Occipital lobe (tissue), 2 donors: ENCODE data around the gene RIPK4. TPM values are rescaled to one million over a fixed set of nuclear protein-coding genes. Genes with fewer than 3 reads are reported as not detected.
"Not testable (repeated sequence)": the region's sequence is repeated elsewhere in the genome, so short reads cannot be mapped to it uniquely, and the experiment has no call there.

Experiments used
- DNase-seq: peaks from one replicate; lab custom pipeline; 2025; lab: John Stamatoyannopoulos, UW
- total RNA-seq: library from RNA; depleted of rRNA; stranded (reverse); fragments of >200 nt; gene quantifications from one replicate; pipeline ENCODE4 v1.2.3, GENCODE V29; 2014

The RIPK4 gene
- total RNA-seq, 1 donor from 2014 or later: 0.47 TPM

DNA sequence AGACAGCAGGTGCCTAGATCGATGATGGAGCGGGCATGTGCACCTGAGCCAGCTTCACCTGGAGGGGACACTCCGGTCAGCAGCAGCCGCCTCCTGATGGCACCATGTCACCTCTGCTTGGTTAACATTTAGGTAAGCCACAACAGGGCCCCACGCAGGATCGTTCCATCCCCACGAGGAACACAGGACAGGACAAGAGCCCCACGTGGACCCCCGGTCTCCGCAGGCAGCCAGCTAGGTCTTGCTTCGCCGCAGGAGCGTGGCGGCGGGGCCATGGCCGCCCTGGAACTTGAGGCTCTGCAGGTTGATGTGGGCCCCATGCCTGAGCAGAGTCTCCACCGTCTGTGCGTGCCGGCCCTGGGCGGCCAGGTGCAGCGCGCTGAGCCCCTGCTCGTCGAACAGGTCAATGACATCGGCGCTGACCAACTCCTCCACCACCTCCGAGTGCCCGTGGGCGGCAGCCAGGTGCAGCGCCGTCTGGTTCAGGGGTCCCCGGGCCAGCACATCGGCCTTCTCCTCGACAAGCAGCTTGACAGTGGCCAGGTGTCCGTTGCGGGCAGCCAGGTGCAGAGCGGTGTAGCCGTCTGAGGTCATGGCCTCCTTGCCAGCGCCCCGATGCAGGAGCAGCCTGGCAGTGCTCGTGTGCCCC lies 26.1 kb downstream of the RIPK4 start:
- DNase-seq: no peak

- DNase-seq: no peak
Observed at GRCh38 chr21:41739936-41740335, 26.9 kb downstream of the RIPK4 start.

GRCh38 chr21:41739011-41739410 lies 27.8 kb downstream of the RIPK4 start:
- DNase-seq: no peak

- DNase-seq: no peak
Observed at GRCh38 chr21:41737651-41738324, 29.1 kb downstream of the RIPK4 start.

- DNase-seq: no peak
Observed at GRCh38 chr21:41736423-41736822, 30.4 kb downstream of the RIPK4 start.

DNA sequence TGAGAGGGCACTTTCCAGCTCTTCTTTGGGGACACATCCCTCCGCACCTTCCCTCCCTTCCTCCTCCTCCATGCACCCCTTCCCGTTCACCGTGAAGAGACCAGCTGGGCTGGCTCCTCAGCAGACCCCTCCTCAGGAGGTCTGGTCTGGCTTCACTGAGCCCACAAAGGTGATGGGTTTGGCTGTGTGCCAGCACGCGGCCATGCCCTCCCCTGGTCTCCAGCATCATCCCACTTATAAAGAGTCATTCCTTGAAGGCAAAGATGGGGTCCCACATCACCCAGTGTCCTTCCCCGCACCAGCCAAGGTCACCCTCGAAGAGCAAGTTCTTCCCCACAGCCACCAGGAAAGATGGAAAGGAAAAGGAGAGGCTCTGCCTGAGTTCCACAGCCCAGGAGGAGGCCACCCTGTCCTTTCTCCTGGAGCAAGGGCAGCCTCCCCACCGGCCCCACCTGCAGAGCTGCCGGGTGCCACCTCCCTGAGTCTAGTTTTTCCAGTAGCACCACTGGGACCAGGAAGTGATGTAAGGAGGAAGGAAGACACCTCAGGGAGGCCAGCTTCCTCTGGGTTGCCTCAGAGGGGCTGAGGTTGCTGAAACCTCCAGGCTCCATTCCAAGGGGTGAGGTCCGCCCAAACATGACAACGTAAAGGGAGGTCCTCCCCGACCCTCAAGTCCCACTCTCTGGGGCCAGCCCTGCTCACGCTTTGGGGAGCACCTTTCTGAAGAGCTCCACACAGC lies 32.7 kb downstream of the RIPK4 start:
- no peak for DNase-seq

DNA sequence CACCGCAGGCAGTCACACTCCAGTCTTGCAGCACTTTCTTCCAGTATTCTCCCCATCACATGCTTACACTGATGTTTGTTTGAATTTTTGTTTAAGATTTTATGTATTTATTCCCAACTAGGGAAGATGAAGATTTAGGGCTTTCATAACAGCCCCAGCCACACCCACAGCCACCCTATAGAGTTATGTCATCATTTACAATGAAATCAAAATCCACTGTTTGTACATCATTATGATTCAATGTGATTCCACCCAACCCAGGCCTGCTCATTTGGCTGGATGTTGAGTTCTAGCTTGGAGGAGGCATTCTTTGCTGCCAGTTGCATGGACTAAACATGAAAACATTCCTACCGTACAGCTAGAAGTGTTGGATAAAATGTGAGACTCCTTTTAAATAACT lies 35.8 kb downstream of the RIPK4 start:
- no peak for DNase-seq

DNA sequence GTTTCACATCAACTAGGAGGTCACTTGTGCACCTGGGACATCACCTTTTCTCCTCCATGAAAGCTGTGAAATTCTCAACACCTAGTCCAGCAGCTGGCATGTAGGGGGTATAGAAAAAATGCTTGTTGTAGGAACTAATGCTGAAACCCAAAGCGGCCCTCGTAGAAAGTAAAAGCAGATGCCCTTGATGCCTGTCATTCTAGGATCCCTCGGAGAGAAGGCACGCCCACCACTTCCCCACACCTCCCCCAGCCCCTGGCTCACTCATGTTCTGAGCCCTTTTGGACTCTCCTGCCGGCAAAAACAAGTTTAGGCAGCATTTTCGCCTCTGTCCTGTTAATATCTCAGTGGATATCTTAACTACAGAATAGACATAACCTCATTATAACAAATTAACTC lies 36.5 kb downstream of the RIPK4 start:
- DNase-seq: no peak

DNA sequence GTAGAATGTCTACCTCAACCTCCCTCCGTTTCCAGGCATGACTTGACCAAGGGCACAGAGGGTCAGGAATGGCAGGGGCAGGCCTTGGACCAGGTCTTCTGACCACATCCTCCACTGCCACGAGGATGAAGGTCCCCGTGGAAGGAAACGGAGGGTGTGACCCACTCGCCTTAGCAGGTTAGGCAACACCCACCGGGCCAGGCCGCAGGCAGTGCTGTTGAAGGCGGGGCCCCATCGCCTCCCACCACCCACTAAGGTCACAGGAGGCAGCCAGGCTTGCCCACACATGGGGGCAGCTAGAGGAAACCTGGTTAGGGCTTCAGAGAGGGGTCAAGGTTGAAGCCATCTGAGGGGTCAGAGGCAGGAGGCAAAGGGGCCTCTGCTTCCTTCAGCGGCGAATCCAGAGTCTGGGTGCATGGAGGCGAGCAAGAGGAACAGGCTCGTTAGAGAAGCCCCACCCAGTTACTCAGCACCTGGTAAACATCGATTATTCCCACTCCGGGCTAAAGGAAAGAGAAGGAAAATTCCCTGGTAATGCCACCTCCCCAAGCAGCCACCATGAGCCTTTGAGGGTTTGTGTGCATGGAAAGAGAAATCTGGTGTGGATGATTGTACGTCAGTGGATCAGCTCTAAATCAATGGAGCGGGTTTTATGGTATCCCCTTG lies 37.0 kb downstream of the RIPK4 start:
- DNase-seq: no peak

DNA sequence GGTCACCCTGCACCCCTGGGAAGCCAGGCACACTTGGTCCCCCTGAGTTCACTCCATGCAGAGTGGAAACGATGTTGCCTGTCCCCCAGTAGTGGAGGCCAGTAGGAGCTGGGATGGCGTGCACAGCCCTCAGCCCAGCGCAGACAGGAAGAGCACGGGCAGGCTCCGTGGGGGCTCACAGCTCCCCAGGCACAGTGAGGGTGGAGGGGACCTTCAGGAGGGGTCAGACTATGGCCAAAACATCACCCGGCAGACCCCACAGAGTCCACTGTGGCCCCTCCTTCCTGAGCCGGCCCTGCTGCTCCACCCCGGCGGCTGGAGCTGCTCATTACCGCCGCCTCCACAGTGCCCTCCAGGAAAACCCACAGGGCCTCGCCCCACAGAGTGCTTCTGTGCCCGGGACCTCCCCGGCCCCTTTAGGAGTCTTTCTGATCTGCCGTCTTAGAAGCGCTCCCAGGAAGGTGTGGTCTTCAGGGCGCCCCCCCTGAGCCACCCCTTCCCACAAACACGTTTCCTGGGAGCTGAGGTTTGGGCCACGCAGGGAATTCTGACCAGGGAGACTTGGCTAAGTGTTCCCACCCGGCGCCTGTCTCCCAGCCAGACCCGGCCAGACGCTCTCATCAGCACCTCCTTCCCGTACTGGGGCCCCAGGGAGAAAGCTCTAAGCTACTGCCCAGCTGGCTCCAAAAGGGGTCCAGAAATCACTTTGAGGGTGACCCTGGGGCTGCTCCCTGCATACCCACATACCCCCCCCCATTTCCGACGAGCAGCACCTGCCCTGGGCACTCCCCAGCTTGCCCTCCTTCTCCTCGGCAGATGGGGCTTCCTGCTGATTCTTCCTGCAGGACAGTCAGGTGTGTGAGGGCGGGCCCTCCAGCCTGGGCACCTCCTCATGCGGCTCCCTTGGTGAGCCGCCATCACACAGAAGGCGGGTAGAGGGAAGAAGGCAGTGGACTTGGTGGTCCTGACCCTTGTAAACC lies 38.8 kb downstream of the RIPK4 start:
- DNase-seq: no peak

GRCh38 chr21:41726970-41727783 lies 39.7 kb downstream of the RIPK4 start:
- DNase-seq: no peak

DNA sequence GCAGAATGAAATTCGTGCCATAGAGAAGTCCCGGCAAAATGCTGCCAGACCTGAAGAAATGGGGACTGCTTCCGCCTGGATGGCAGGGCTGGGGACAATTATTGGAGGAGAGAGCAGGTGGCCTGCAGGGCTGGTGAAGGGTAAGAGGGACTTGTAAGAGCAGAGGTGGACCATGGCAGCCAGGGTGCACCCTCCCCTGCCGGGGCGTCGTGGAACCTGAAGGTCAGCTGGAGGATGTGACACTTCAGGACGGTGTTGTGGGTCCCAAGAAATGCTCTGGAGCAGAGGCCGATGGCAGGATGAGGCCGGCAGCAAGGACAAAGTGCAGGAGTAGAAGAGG lies 40.3 kb downstream of the RIPK4 start:
- no peak for DNase-seq

- no peak for DNase-seq
Observed at GRCh38 chr21:41726058-41726558, 40.7 kb downstream of the RIPK4 start.

DNA sequence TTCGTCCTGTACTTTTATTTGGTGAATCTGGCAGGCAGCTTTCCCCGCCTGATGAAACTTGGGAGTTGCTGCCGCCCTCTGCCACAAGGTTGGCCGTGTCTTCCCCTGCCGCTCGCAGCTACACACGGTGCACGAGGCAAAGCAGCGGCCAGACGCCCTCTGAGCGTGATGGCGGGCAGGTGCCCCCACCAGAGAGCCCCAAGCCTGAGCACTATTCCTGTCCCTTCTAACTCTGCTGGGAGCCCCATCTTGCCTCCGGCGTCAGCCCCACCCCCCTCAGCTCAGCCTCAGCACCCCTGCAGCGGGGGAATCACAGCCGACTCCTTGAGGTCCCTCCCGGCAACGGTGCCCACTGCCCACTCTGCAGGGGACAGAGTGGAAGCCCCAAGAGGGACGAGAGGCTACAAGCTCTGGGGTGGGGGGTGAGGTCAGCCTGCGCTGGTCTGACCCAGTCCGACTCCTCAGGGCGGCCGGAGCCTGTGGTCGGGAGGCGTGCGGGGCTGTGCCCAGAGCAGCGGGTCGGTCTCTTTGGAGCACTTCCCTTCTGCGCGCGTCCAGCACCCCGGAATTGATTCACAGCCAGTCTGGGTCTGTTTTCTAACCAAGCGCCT lies 41.3 kb downstream of the RIPK4 start:
- DNase-seq: no peak

GRCh38 chr21:41723835-41724234 lies 43.0 kb downstream of the RIPK4 start:
- not testable (repeated sequence) for DNase-seq

DNA sequence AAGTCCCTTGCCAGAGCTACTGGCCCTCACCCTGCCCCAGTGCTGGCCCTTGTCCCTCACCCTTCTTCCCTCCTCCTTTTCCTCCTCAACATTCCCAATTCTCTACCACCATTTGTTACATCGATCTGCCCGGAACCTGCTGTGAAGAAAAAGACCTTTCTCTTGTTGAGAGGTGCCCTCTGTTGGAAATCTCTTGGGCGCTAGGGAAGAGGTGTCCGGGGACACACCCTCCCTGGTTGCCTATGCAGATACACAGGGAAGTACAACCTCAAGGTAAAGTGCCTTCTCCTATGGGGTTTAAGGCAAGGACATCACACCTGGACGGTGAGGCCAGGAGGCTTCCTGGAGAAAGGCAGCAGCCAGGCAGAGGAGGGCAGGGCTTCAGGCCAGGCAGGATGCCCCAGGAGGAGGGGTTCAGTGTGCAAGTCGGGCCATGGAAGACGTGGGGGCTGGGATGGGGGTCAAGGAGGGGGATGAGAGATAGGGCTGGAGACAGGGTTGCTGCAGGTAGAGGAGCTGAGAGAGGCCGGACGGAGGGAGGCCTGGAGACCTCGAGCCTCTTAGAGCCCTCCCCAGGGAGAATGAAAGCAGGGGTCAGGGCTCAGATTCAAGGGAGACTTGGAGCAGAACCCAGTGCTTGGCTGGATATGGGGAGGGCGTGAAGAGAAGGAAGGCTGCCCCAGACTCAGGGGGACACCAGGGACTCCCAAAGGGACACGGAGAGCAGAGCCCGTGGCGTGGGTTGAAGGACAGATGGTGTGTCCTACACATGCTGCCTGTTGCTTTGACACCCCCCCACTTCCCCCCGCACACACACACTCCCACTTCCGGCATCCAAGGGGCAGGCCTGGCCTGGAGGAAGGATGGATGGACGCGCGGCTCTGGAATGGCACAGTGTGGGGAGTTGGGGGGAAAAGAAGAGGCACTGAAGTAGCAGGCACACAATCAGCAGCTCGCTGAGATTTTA lies 44.5 kb downstream of the RIPK4 start:
- no peak for DNase-seq

- no peak for DNase-seq
Observed at GRCh38 chr21:41720250-41720649, 46.6 kb downstream of the RIPK4 start.

DNA sequence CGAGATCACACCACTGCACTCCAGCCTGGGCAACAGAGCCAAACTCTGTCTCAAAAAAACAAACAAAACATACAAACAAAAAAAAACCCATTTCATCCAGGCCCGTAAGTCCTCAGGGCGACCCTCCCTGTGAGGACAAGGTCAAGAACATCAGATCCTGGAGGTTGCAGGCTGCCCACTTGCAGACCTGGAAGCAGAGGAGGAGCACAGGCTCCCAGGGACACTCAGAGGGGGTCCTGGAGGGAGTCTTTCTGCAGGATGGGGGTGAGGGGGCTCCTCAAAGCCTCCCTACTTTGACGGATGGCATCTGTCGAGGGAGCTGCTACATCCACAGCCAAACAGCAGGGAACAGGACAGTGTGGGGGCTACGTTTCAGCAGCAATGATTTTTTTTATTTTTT lies 47.2 kb downstream of the RIPK4 start:
- no peak for DNase-seq
